A204.1 (cell line): ENCODE data around the gene SLC4A1.
"Not testable (repeated sequence)": the region's sequence is repeated elsewhere in the genome, so short reads cannot be mapped to it uniquely, and the experiment has no call there.

Source experiments
- FAIRE-seq: peaks from 2 replicates; lab custom pipeline; 2012; peaks lifted over from hg19 to GRCh38; lab: Jason Lieb, UNC

SLC4A1 gene

GRCh38 chr17:44256671-44257070, 11.3 kb downstream of the SLC4A1 start:
- FAIRE-seq: no peak

- FAIRE-seq: no peak
These were observed 12.0 kb downstream of the SLC4A1 start for GRCh38 chr17:44255915-44256314.

GRCh38 chr17:44254361-44255095, 13.4 kb downstream of the SLC4A1 start:
- FAIRE-seq: no peak

GRCh38 chr17:44253006-44253405, 14.9 kb downstream of the SLC4A1 start:
- no peak for FAIRE-seq

- no peak for FAIRE-seq
These were observed 16.9 kb downstream of the SLC4A1 start for GRCh38 chr17:44251062-44251461.

GRCh38 chr17:44249501-44250246, 18.3 kb downstream of the SLC4A1 start:
- FAIRE-seq: no peak

- FAIRE-seq: no peak
These were observed 19.8 kb downstream of the SLC4A1 start for GRCh38 chr17:44247876-44248736.

GRCh38 chr17:44247440-44247841, 20.5 kb downstream of the SLC4A1 start:
- no peak for FAIRE-seq

GRCh38 chr17:44241106-44241624, 26.8 kb downstream of the SLC4A1 start:
- no peak for FAIRE-seq

- not testable (repeated sequence) for FAIRE-seq
These were observed 30.0 kb downstream of the SLC4A1 start for GRCh38 chr17:44237886-44238285.

- FAIRE-seq: no peak
These were observed 31.4 kb downstream of the SLC4A1 start for GRCh38 chr17:44236444-44236991.

- FAIRE-seq: no peak
These were observed 32.4 kb downstream of the SLC4A1 start for GRCh38 chr17:44235583-44235936.

- no peak for FAIRE-seq
These were observed 34.4 kb downstream of the SLC4A1 start for GRCh38 chr17:44233582-44233981.

- FAIRE-seq: no peak
These were observed 35.9 kb downstream of the SLC4A1 start for GRCh38 chr17:44232061-44232460.

GRCh38 chr17:44230140-44230539, 37.8 kb downstream of the SLC4A1 start:
- no peak for FAIRE-seq

- no peak for FAIRE-seq
These were observed 38.8 kb downstream of the SLC4A1 start for GRCh38 chr17:44229090-44229489.

GRCh38 chr17:44223541-44224071, 44.3 kb downstream of the SLC4A1 start:
- no peak for FAIRE-seq

- FAIRE-seq: no peak
These were observed 45.6 kb downstream of the SLC4A1 start for GRCh38 chr17:44222112-44222869.

- FAIRE-seq: no peak
These were observed 46.1 kb downstream of the SLC4A1 start for GRCh38 chr17:44221862-44222111.

- FAIRE-seq: no peak
These were observed 46.7 kb downstream of the SLC4A1 start for GRCh38 chr17:44221084-44221861.
